ENCODE data around the gene PDE10A.

The PDE10A gene

GRCh38 chr6:165644586-165645266 lies 18.3 kb downstream of the PDE10A start:
- no peak for TF ChIP-seq CTCF (IDR thresholded peaks at IDR 0.05; ENCODE audit: low read depth, low read length)
- no peak for TF ChIP-seq MYC (IDR thresholded peaks at IDR 0.05; ENCODE audit: low read depth, low read length)
- TF ChIP-seq MAX (IDR thresholded peaks at IDR 0.05; ENCODE audit: low read depth, low read length): no peak
- TF ChIP-seq POLR2A (IDR thresholded peaks at IDR 0.05; ENCODE audit: extremely low read depth, insufficient read length): no peak
- H3K4me3 ChIP-seq (ENCODE audit: low read depth, low read length): no peak overlapping the region
- no peak for DNase-seq (ENCODE audit: low read depth)

- DNase-seq (ENCODE audit: low read depth): no peak
- H3K4me3 ChIP-seq (ENCODE audit: low read depth, low read length): no peak overlapping the region
- TF ChIP-seq MYC (IDR thresholded peaks at IDR 0.05; ENCODE audit: low read depth, low read length) (no peak), CTCF (IDR thresholded peaks at IDR 0.05; ENCODE audit: low read depth, low read length) (no peak), MAX (IDR thresholded peaks at IDR 0.05; ENCODE audit: low read depth, low read length) (no peak), POLR2A (IDR thresholded peaks at IDR 0.05; ENCODE audit: extremely low read depth, insufficient read length) (no peak)
These were observed 20.0 kb downstream of the PDE10A start for GRCh38 chr6:165643015-165643414.

- TF ChIP-seq MAX (IDR thresholded peaks at IDR 0.05; ENCODE audit: low read depth, low read length): no peak
- no peak for TF ChIP-seq MYC (IDR thresholded peaks at IDR 0.05; ENCODE audit: low read depth, low read length)
- TF ChIP-seq POLR2A (IDR thresholded peaks at IDR 0.05; ENCODE audit: extremely low read depth, insufficient read length): no peak
- no peak for TF ChIP-seq CTCF (IDR thresholded peaks at IDR 0.05; ENCODE audit: low read depth, low read length)
- H3K4me3 ChIP-seq (ENCODE audit: low read depth, low read length): no peak overlapping the region
- no peak for DNase-seq (ENCODE audit: low read depth)
These were observed 21.3 kb downstream of the PDE10A start for GRCh38 chr6:165641672-165642156.

- DNase-seq (ENCODE audit: low read depth): no peak
- TF ChIP-seq MYC (IDR thresholded peaks at IDR 0.05; ENCODE audit: low read depth, low read length): no peak
- TF ChIP-seq CTCF (IDR thresholded peaks at IDR 0.05; ENCODE audit: low read depth, low read length): no peak
- TF ChIP-seq POLR2A (IDR thresholded peaks at IDR 0.05; ENCODE audit: extremely low read depth, insufficient read length): no peak
- no peak for TF ChIP-seq MAX (IDR thresholded peaks at IDR 0.05; ENCODE audit: low read depth, low read length)
- H3K4me3 ChIP-seq (ENCODE audit: low read depth, low read length): no peak overlapping the region
These were observed 22.2 kb downstream of the PDE10A start for GRCh38 chr6:165640806-165641205.

GRCh38 chr6:165638530-165638929 lies 24.5 kb downstream of the PDE10A start:
- TF ChIP-seq CTCF (IDR thresholded peaks at IDR 0.05; ENCODE audit: low read depth, low read length): no peak
- no peak for TF ChIP-seq MAX (IDR thresholded peaks at IDR 0.05; ENCODE audit: low read depth, low read length)
- no peak for TF ChIP-seq POLR2A (IDR thresholded peaks at IDR 0.05; ENCODE audit: extremely low read depth, insufficient read length)
- no peak for TF ChIP-seq MYC (IDR thresholded peaks at IDR 0.05; ENCODE audit: low read depth, low read length)
- no peak overlapping the region for H3K4me3 ChIP-seq (ENCODE audit: low read depth, low read length)
- no peak for DNase-seq (ENCODE audit: low read depth)

Data from NB4 (cell line).